B cell (primary cell): ENCODE measurements around the gene UBTD1. TPM values are rescaled to one million over a fixed set of nuclear protein-coding genes. Genes with fewer than 3 reads are reported as not detected.
A peak's percentile ranks its signal among the peaks of the same experiment; 100 is the strongest.

Experiments
- ATAC-seq: fragments of 200-7000 bp; cut with Tn5 transposase; one replicate; pipeline ENCODE4 v1.10.0; 2021; ENCODE audit warnings: low read depth, mild to moderate bottlenecking, moderate number of reproducible peaks, moderate library complexity
- CTCF ChIA-PET: fragments of 350-600 bp; sonication (Branson Sonifier 250); formaldehyde crosslinking; loops from one replicate; lab custom pipeline; 2021; ENCODE audit warnings: antibody characterized with exemption, inconsistent platforms; lab: Charles Lee
- POLR2A ChIA-PET: fragments of 350-600 bp; sonication (Branson Sonifier 250); formaldehyde crosslinking; loops from one replicate; lab custom pipeline; 2021; ENCODE audit warnings: antibody characterized with exemption; lab: Charles Lee
- DNase-seq: peaks from one replicate; pipeline ENCODE4 v3.0.0; 2013
- H2AFZ ChIP-seq: 2 replicates; pipeline ENCODE4 v1.6.1; 2012; ENCODE audit warnings: mild to moderate bottlenecking, low read depth, low read length; ENCODE audit not compliant: insufficient read depth, poor library complexity, severe bottlenecking
- H3K27ac ChIP-seq, 2 donors: 1 replicate in 1 of 2; 2 replicates in 1 of 2; pipeline ENCODE4 v1.5.1; 2012 to 2013; ENCODE audit warnings: low read length in 2 of 2, mild to moderate bottlenecking in 2 of 2, moderate library complexity in 1 of 2
- H3K27me3 ChIP-seq, 4 experiments: fragments of 200-600 bp in 1 of 4; sonication (generic) in 1 of 4; replicated peaks in 1 of 4; 1 replicate in 2 of 4; 2 replicates in 2 of 4; pipeline versions ENCODE4 v1.6.1 to v1.7.0; 2013 to 2016; ENCODE audit warnings: low read length in 3 of 4, mild to moderate bottlenecking in 2 of 4, mixed read lengths in 1 of 4, moderate library complexity in 1 of 4; ENCODE audit not compliant: insufficient read depth in 4 of 4, control insufficient read depth in 3 of 4; ENCODE audit errors: control extremely low read depth in 1 of 4
- H3K36me3 ChIP-seq, 2 experiments: replicated peaks in 1 of 2; 1 replicate in 1 of 2; 2 replicates in 1 of 2; pipeline versions ENCODE4 v1.6.1 to v1.7.1; 2013; ENCODE audit warnings: low read length in 1 of 2; ENCODE audit not compliant: insufficient read depth in 2 of 2, control insufficient read depth in 1 of 2; ENCODE audit errors: control extremely low read depth in 1 of 2, extremely low read depth in 1 of 2
- H3K4me1 ChIP-seq, 2 donors: fragments of 200-600 bp in 1 of 2; sonication (generic) in 1 of 2; 1 replicate in 1 of 2; 2 replicates in 1 of 2; pipeline versions ENCODE4 v1.5.1 to v1.6.1; 2013 to 2017; ENCODE audit warnings: low read length in 2 of 2; ENCODE audit not compliant: control insufficient read depth in 2 of 2, insufficient read depth in 2 of 2
- H3K4me2 ChIP-seq: replicated peaks from 2 replicates; pipeline ENCODE3; 2012; ENCODE audit warnings: mild to moderate bottlenecking, low read depth, low read length; ENCODE audit not compliant: poor library complexity, severe bottlenecking
- H3K4me3 ChIP-seq, 5 experiments: fragments of 200-600 bp in 1 of 5; sonication (generic) in 1 of 5; 1 replicate in 3 of 5; 2 replicates in 2 of 5; pipeline versions ENCODE4 v1.5.1 to v1.7.0; 2011 to 2016; ENCODE audit warnings: low read length in 4 of 5, mild to moderate bottlenecking in 4 of 5, low read depth in 2 of 5, control low read depth in 1 of 5, moderate library complexity in 1 of 5; ENCODE audit not compliant: insufficient read depth in 1 of 5; ENCODE audit errors: control extremely low read depth in 1 of 5, extremely low read depth in 1 of 5
- H3K79me2 ChIP-seq: fragments of 200-600 bp; sonication (generic); one replicate; pipeline ENCODE4 v1.6.0; 2016; ENCODE audit warnings: low read length; ENCODE audit not compliant: control insufficient read depth, insufficient read depth
- H3K9ac ChIP-seq: fragments of 200-600 bp; sonication (generic); 2 replicates; pipeline ENCODE4 v1.6.1; 2017; ENCODE audit warnings: mild to moderate bottlenecking, low read length, moderate library complexity
- H3K9me3 ChIP-seq, 3 donors: one replicate each; pipeline versions ENCODE4 v1.6.1 to v1.7.1; 2013; ENCODE audit warnings: low read length in 2 of 3; ENCODE audit not compliant: control insufficient read depth in 2 of 3, insufficient read depth in 1 of 3; ENCODE audit errors: control extremely low read depth in 1 of 3
- H4K20me1 ChIP-seq: 2 replicates; pipeline ENCODE4 v1.6.0; 2012; ENCODE audit warnings: mild to moderate bottlenecking, low read length; ENCODE audit not compliant: insufficient read depth, control insufficient read depth, poor library complexity, severe bottlenecking
- H3K27ac Mint-ChIP-seq: one replicate; pipeline ENCODE4 v1.8.0; 2021; ENCODE audit warnings: mixed read lengths
- H3K27me3 Mint-ChIP-seq: one replicate; pipeline ENCODE4 v1.8.0; 2021; ENCODE audit warnings: mixed read lengths
- H3K4me1 Mint-ChIP-seq: one replicate; pipeline ENCODE4 v1.8.0; 2021; ENCODE audit warnings: mixed read lengths
- H3K4me3 Mint-ChIP-seq: one replicate; pipeline ENCODE4 v1.8.0; 2021; ENCODE audit warnings: mixed read lengths
- H3K9me3 Mint-ChIP-seq: one replicate; pipeline ENCODE4 v1.8.0; 2022; ENCODE audit warnings: mixed read lengths; ENCODE audit not compliant: insufficient read depth
- CTCF ChIP-seq: fragments of 200-600 bp; IDR thresholded peaks from one replicate; pipeline ENCODE4 v1.8.0; 2022; ENCODE audit warnings: antibody characterized with exemption, mild to moderate bottlenecking
- EZH2 ChIP-seq: IDR thresholded peaks from 2 replicates; pipeline ENCODE4 v1.6.1; 2012; ENCODE audit warnings: borderline replicate concordance, low read depth, mild to moderate bottlenecking, moderate library complexity, low read length; ENCODE audit not compliant: insufficient read depth, poor library complexity, severe bottlenecking
- WGBS: methylation state at CpG from one replicate; pipeline ENCODE4 v1.1.5; 2013; ENCODE audit warnings: missing lambda C conversion rate; ENCODE audit not compliant: insufficient coverage; 5-methylcytosine and 5-hydroxymethylcytosine counted together
- intact Hi-C: fragments of 100-400 bp; cut with micrococcal nuclease; formaldehyde crosslinking; loops from one replicate; pipeline ENCODE4 v1.10.0; 2022
- polyA plus RNA-seq: library from polyadenylated mRNA; depleted of rRNA; stranded (reverse); fragments of >200 nt; gene quantifications from 2 replicates; pipeline ENCODE4 v1.2.3, GENCODE V29; 2012
- total RNA-seq, 2 donors: library from RNA; stranded (reverse); fragments of 120-200 nt in 1 of 2; gene quantifications; 1 replicate in 1 of 2; 2 replicates in 1 of 2; pipeline versions ENCODE4 v1.2.3 to v1.2.4, GENCODE V29; 2013 to 2022

UBTD1 gene
- total and polyA plus RNA-seq, 2 donors (not counting 1 experiment from before 2014, with no cell fraction given), result 1.3 to 1.8 TPM

- Histone ChIP-seq H3K4me1 (peaks cover 21% of the 10 kb centered on the region in 2 donors), H3K9me3 (no peaks in the 10 kb centered on the region), H3K79me2 (peaks cover 34% of the 10 kb centered on the region), H3K27ac (no peak overlapping the region), H3K36me3 (no peaks in the 10 kb centered on the region), H3K27me3 (peaks cover 0 to 40% (median 19%) of the 10 kb centered on the region in 4 experiments), H3K4me2 (peak overlapping the region; percentile 97), H3K4me3 (peak overlapping the region; percentile 42 to 98 (median 96)), H2AFZ (peak overlapping the region; percentile 97), H3K9ac (peak overlapping the region; percentile 95), H4K20me1 (peaks cover 20% of the 10 kb centered on the region)
- Mint-ChIP-seq H3K4me3 (peak overlapping the region; percentile 78), H3K27me3 (peaks cover 31% of the 10 kb centered on the region), H3K4me1 (peaks cover 30% of the 10 kb centered on the region), H3K9me3 (no peaks in the 10 kb centered on the region), H3K27ac (no peak overlapping the region)
- WGBS, result 6% methylated on average over 38 of the region's 41 CpGs
- CTCF ChIA-PET, result interaction anchor here (1.9 kb wide), 1 partner anchor 54 kb away, joined by 7 read pairs; no protein-coding TSS in a partner anchor
- DNase-seq (peak; percentile 39), ATAC-seq (no peak)
- intact Hi-C loops, result loop anchor here (5.0 kb wide), 1 partner anchor 1937 kb away; the partner anchor contains the start of gene SORBS1
- POLR2A ChIA-PET, result no interaction called here
- TF ChIP-seq EZH2 (no peak), CTCF (no peak)
Measured at GRCh38 chr10:97499561-97500296, 1.0 kb downstream of the UBTD1 start.

GRCh38 chr10:97500297-97500575 lies 1.5 kb downstream of the UBTD1 start:
- intact Hi-C loops, result no loop called here
- peaks cover 29% of the 10 kb centered on the region for H3K79me2 ChIP-seq

More at GRCh38 chr10:97500297-97500575, 1.5 kb downstream of the UBTD1 start:
- Histone ChIP-seq H4K20me1 (peaks cover 18% of the 10 kb centered on the region), H3K9me3 (no peaks in the 10 kb centered on the region), H3K4me2 (peak overlapping the region; percentile 97), H3K4me3 (peak overlapping the region in 1 of 5 experiments; percentile 42), H2AFZ (no peak overlapping the region), H3K27me3 (peaks cover 0 to 45% (median 20%) of the 10 kb centered on the region in 4 experiments), H3K9ac (no peak overlapping the region), H3K27ac (no peak overlapping the region), H3K4me1 (peaks cover 16 to 21% of the 10 kb centered on the region in 2 donors), H3K36me3 (no peaks in the 10 kb centered on the region)
- 62% methylated on average over 2 of the region's 2 CpGs for WGBS
- ChIA-PET CTCF (interaction anchor here (1.9 kb wide), 1 partner anchor 53 kb away, joined by 7 read pairs; no protein-coding TSS in a partner anchor), POLR2A (no interaction called here)
- ATAC-seq, result no peak
- H3K9me3 Mint-ChIP-seq, result no peaks in the 10 kb centered on the region
- peaks cover 26% of the 10 kb centered on the region for H3K4me1 Mint-ChIP-seq
- H3K4me3 Mint-ChIP-seq, result peak overlapping the region; percentile 78
- H3K27ac Mint-ChIP-seq, result no peak overlapping the region
- peaks cover 31% of the 10 kb centered on the region for H3K27me3 Mint-ChIP-seq
- DNase-seq, result no peak
- no peak for TF ChIP-seq EZH2
- TF ChIP-seq CTCF, result no peak
